ENCODE results near the gene BMP8B.

DNA sequence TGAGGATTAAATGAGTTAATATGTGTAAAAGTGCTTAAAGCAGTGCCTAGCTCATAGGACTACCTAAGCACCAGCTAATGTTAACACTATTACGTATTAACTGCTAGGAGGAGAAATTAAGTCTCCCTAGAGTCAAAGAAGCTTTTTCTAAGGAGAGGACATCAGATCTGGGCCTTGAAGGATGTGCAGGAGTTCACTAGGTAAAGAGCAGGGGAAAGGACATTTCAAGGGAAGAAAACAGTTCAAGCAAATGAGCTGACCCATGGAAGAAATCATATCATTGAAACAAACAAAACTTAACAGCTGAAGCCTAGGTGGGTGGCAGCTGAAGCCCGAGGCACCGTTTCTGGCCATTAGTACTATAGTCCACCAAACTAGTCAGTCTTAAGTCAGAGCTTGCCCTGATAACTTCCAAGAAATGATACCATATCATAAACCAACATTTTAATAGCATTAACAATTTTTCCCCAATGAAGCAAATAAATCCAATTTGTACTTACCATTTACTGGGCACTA lies 48.0 kb upstream of the BMP8B start:
- TF ChIP-seq, protein P1, sequence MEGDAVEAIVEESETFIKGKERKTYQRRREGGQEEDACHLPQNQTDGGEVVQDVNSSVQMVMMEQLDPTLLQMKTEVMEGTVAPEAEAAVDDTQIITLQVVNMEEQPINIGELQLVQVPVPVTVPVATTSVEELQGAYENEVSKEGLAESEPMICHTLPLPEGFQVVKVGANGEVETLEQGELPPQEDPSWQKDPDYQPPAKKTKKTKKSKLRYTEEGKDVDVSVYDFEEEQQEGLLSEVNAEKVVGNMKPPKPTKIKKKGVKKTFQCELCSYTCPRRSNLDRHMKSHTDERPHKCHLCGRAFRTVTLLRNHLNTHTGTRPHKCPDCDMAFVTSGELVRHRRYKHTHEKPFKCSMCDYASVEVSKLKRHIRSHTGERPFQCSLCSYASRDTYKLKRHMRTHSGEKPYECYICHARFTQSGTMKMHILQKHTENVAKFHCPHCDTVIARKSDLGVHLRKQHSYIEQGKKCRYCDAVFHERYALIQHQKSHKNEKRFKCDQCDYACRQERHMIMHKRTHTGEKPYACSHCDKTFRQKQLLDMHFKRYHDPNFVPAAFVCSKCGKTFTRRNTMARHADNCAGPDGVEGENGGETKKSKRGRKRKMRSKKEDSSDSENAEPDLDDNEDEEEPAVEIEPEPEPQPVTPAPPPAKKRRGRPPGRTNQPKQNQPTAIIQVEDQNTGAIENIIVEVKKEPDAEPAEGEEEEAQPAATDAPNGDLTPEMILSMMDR (IDR thresholded peaks at IDR 0.05): no peak
- no peak for TF ChIP-seq POLR2A (IDR thresholded peaks at IDR 0.05)
